Transverse colon (tissue), 4 donors: ENCODE data around the gene SOX1.

Source experiments
- CTCF ChIP-seq, 5 experiments: fragments of 200-600 bp in 3 of 5; fragments of 450-650 bp in 2 of 5; sonication (generic) in 3 of 5; IDR thresholded peaks; 1 replicate in 2 of 5; 2 replicates in 3 of 5; pipeline ENCODE4 v1.5.1; 2016 to 2017; ENCODE audit warnings: antibody characterized with exemption in 5 of 5, inconsistent platforms in 3 of 5, mild to moderate bottlenecking in 2 of 5, moderate library complexity in 1 of 5
- EP300 ChIP-seq: sonication (generic); formaldehyde crosslinking; IDR thresholded peaks from one replicate; pipeline ENCODE4 v1.6.1; 2017; ENCODE audit warnings: antibody characterized with exemption, low read depth
- POLR2A ChIP-seq: fragments of 450-650 bp; IDR thresholded peaks from one replicate; pipeline ENCODE4 v1.6.1; 2016; ENCODE audit warnings: antibody characterized with exemption, mild to moderate bottlenecking, moderate library complexity
- POLR2AphosphoS5 ChIP-seq, 3 donors: sonication (generic); formaldehyde crosslinking; IDR thresholded peaks; one replicate each; pipeline ENCODE4 v1.6.1; 2016; ENCODE audit warnings: antibody characterized with exemption in 3 of 3

GRCh38 chr13:112113348-112113747 is 46.4 kb downstream of the SOX1 start:
- TF ChIP-seq CTCF (IDR thresholded peaks at IDR 0.05) (no peak), POLR2A (peak; percentile 51), EP300 (no peak), POLR2AphosphoS5 (IDR thresholded peaks at IDR 0.05) (peak in 2 of 3 donors; percentile 51 to 67)
